HFFc6 (cell line): ENCODE data around the gene MRPL12. TPM values are rescaled to one million over a fixed set of nuclear protein-coding genes. Genes with fewer than 3 reads are reported as not detected.

Experiments
- DNase-seq: peaks from one replicate; pipeline ENCODE4 v3.0.0-alpha.2; 2018
- H3K27ac Mint-ChIP-seq: 2 replicates; pipeline ENCODE4 v1.8.0; 2020; ENCODE audit warnings: mild to moderate bottlenecking, mixed read lengths
- H3K27me3 Mint-ChIP-seq: 2 replicates; pipeline ENCODE4 v1.8.0; 2021; ENCODE audit warnings: mild to moderate bottlenecking, moderate library complexity, mixed read lengths; ENCODE audit not compliant: insufficient read depth
- H3K36me3 Mint-ChIP-seq: 2 replicates; pipeline ENCODE4 v1.8.0; 2021; ENCODE audit warnings: low read depth, mixed read lengths
- H3K4me1 Mint-ChIP-seq: 2 replicates; pipeline ENCODE4 v1.8.0; 2020; ENCODE audit warnings: low read depth, mixed read lengths
- H3K4me3 Mint-ChIP-seq: 2 replicates; pipeline ENCODE4 v1.8.0; 2020; ENCODE audit warnings: mild to moderate bottlenecking, moderate library complexity, mixed read lengths
- H3K9me3 Mint-ChIP-seq: 2 replicates; pipeline ENCODE4 v1.8.0; 2020; ENCODE audit warnings: mild to moderate bottlenecking, mixed read lengths
- microRNA-seq: library from miRNA; unstranded; fragments of <30 nt; microRNA quantifications from one replicate; pipeline ENCODE4, GENCODE V29; 2019
- total RNA-seq, 6 experiments: library from RNA; stranded (reverse); fragmentation: NEBNext Ultra II Directional; extraction: Animal tissue kit (Norgen Biotek cat#: 25700); gene quantifications; 2 replicates in 1 of 6; 3 replicates in 5 of 6; pipeline ENCODE4 v1.2.3, GENCODE V29; 2021
- TF ChIP-seq, protein P1 (sequence below): fragments of 200-600 bp; sonication (generic); IDR thresholded peaks from 2 replicates; pipeline ENCODE4 v1.5.0; 2021; ENCODE audit warnings: antibody characterized with exemption, mild to moderate bottlenecking

Gene MRPL12
- total RNA-seq, 6 experiments from 2014 or later, result 105 to 124 (median 113) TPM

DNA sequence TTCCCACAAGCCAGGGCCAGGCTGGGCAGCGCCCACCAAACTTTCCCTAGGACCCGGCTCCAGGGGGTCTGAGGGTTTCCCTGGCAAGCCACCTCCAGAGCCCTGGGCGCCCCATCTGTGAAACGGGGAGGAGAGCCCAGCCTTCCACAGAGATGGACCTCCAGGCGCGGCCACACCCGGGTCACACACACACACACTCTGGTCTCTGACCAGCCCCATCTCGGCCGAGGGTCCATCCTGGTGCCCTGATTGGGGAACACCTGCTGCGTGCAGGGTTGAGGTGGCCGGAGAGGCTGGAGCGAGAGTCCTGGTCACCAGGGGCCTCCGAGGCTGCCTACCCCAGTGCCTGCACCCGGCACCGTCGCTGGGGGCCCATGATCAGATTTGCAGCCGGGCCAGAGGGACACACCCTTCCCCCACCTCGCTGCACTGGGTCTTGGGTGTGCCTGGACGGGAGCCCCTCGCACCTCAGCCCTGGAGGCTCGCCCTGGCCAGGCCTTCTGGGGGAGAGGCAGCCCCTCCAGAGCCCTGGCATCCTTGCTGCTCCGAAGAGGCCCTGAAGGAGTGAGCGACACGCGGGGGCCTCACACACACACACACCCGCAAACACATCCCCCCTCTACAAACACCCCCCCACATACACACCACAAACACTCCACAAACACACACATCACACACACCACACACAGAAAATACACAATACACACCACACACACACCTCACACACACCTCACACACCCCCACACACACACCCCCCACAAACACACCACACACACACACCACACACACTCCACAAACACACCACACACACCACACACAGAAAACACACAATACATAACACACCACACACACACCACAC is 38.7 kb downstream of the MRPL12 start:
- H3K36me3 Mint-ChIP-seq, result no peaks in the 10 kb centered on the region
- DNase-seq, result no peak
- H3K4me1 Mint-ChIP-seq, result no peaks in the 10 kb centered on the region
- H3K27me3 Mint-ChIP-seq, result peaks cover 9% of the 10 kb centered on the region
- H3K27ac Mint-ChIP-seq, result no peak overlapping the region
- TF ChIP-seq, protein P1, sequence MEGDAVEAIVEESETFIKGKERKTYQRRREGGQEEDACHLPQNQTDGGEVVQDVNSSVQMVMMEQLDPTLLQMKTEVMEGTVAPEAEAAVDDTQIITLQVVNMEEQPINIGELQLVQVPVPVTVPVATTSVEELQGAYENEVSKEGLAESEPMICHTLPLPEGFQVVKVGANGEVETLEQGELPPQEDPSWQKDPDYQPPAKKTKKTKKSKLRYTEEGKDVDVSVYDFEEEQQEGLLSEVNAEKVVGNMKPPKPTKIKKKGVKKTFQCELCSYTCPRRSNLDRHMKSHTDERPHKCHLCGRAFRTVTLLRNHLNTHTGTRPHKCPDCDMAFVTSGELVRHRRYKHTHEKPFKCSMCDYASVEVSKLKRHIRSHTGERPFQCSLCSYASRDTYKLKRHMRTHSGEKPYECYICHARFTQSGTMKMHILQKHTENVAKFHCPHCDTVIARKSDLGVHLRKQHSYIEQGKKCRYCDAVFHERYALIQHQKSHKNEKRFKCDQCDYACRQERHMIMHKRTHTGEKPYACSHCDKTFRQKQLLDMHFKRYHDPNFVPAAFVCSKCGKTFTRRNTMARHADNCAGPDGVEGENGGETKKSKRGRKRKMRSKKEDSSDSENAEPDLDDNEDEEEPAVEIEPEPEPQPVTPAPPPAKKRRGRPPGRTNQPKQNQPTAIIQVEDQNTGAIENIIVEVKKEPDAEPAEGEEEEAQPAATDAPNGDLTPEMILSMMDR, result no peak
- no peak overlapping the region for H3K4me3 Mint-ChIP-seq
- H3K9me3 Mint-ChIP-seq, result no peaks in the 10 kb centered on the region

Small RNA genes within 50 kb of the gene (microRNA-seq; reads per million reads assigned to microRNA genes)
- 6.2 reads per million for gene MIR6786

Other genes with a start within 250 kb of the MRPL12 start
- gene ACTG1, start 190.6 kb upstream of the MRPL12 start, total RNA-seq, result over 10,000 TPM in 3 of 6 experiments, 1,000 to 10,000 TPM in 3; 7,891 to 11,135 (median 9,908) TPM
- gene FSCN2, start 175.0 kb upstream of the MRPL12 start, total RNA-seq, result 1 to 10 TPM in 3 of 6 experiments, under 1 TPM in 3; 0.71 to 1.4 (median 0.99) TPM
- 10 to 100 TPM; 21.9 to 27.7 (median 23.9) TPM for gene FAAP100, start 151.0 kb upstream of the MRPL12 start, total RNA-seq
- 100 to 1,000 TPM; 121 to 140 (median 133) TPM for gene NPLOC4, start 66.3 kb upstream of the MRPL12 start, total RNA-seq
- gene TSPAN10, start 66.2 kb upstream of the MRPL12 start, total RNA-seq, result 10 to 100 TPM; 14.3 to 19.6 (median 17.2) TPM
- gene PDE6G, start 46.8 kb upstream of the MRPL12 start, total RNA-seq, result under 1 TPM in 5 of 6 experiments, not detected in 1; 0.37 to 0.76 (median 0.57) TPM
- 10 to 100 TPM; 20.9 to 33.4 (median 30.9) TPM for gene OXLD1, start 36.8 kb upstream of the MRPL12 start, total RNA-seq
- 10 to 100 TPM; 22.8 to 28.8 (median 25.2) TPM for gene CCDC137, start 36.6 kb upstream of the MRPL12 start, total RNA-seq
- gene ARL16, start 19.6 kb upstream of the MRPL12 start, total RNA-seq, result 10 to 100 TPM; 39.4 to 50.5 (median 46.7) TPM
- 100 to 1,000 TPM; 106 to 127 (median 116) TPM for gene HGS, start 19.4 kb upstream of the MRPL12 start, total RNA-seq
- 10 to 100 TPM; 13.2 to 21.9 (median 17.1) TPM for gene SLC25A10, start 8.9 kb downstream of the MRPL12 start, total RNA-seq
- gene GCGR, start 100.8 kb downstream of the MRPL12 start, total RNA-seq, result not detected
- gene MCRIP1, start 129.9 kb downstream of the MRPL12 start, total RNA-seq, result 100 to 1,000 TPM in 2 of 6 experiments, 10 to 100 TPM in 4; 88.0 to 103 (median 92.8) TPM
- gene PPP1R27, start 131.7 kb downstream of the MRPL12 start, total RNA-seq, result not detected
- 100 to 1,000 TPM; 790 to 981 (median 910) TPM for gene P4HB, start 157.2 kb downstream of the MRPL12 start, total RNA-seq
- 1,000 to 10,000 TPM in 1 of 6 experiments, 100 to 1,000 TPM in 5; 758 to 1,040 (median 908) TPM for gene ARHGDIA, start 168.0 kb downstream of the MRPL12 start, total RNA-seq
- 100 to 1,000 TPM; 101 to 151 (median 135) TPM for gene ALYREF, start 188.2 kb downstream of the MRPL12 start, total RNA-seq
- 100 to 1,000 TPM; 151 to 169 (median 156) TPM for gene ANAPC11, start 188.4 kb downstream of the MRPL12 start, total RNA-seq
- 1 to 10 TPM in 1 of 6 experiments, under 1 TPM in 5; 0.53 to 1.5 (median 0.71) TPM for gene NPB, start 198.9 kb downstream of the MRPL12 start, total RNA-seq
- gene PCYT2, start 208.0 kb downstream of the MRPL12 start, total RNA-seq, result 10 to 100 TPM; 33.2 to 45.8 (median 35.8) TPM
- 10 to 100 TPM; 16.2 to 20.7 (median 18.5) TPM for gene SIRT7, start 214.8 kb downstream of the MRPL12 start, total RNA-seq
- 10 to 100 TPM; 17.7 to 22.4 (median 18.2) TPM for gene MAFG, start 224.4 kb downstream of the MRPL12 start, total RNA-seq
- gene PYCR1, start 233.9 kb downstream of the MRPL12 start, total RNA-seq, result 100 to 1,000 TPM in 4 of 6 experiments, 10 to 100 TPM in 2; 97.9 to 147 (median 110) TPM
- gene MYADML2, start 243.9 kb downstream of the MRPL12 start, total RNA-seq, result not detected